ENCODE data around the gene ALAD.
"Not testable (repeated sequence)": the region's sequence is repeated elsewhere in the genome, so short reads cannot be mapped to it uniquely, and the experiment has no call there.

The ALAD gene

GRCh38 chr9:113397203-113397631 is 3.9 kb downstream of the ALAD start:
- no peak for DNase-seq

DNA sequence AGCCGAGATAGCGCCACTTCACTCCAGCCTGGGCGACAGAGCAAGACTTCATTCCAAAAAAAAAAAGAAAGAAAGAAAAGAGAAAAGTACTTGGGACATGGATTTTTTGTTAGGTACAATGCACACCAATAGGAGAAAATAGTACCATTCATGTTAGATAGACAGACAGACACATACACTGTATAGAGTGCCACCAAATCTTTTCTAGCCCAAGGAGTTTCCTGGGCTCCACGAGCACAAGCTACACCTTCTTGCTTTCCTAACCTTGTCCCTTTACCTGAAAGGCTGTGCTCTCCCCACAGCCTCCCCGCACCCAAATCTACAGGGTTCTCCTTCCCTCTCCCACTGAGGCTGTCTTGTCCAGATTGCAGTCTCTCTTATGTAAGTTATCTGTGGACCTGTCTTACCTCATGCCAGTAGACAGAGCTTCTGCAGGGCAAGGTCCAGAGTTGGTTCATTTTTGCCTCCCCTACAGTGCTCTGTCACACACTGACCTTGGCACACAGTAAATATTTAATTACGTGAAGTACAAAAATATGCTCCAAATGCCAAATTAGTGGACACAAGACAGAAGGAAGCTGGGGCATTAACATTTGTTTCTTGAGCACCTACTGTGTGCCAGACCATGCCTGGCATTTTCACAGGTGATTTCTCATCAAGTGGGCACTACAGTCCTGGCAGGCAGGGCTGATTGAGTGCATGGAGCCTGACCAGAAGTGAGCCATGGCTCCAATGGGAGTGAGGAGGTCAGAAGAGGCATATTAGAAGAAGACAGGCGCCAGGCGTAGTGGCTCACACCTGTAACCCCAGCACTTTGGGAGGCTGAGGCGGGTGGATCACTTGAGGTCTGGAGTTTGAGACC is 5.9 kb downstream of the ALAD start:
- DNase-seq: no peak

DNA sequence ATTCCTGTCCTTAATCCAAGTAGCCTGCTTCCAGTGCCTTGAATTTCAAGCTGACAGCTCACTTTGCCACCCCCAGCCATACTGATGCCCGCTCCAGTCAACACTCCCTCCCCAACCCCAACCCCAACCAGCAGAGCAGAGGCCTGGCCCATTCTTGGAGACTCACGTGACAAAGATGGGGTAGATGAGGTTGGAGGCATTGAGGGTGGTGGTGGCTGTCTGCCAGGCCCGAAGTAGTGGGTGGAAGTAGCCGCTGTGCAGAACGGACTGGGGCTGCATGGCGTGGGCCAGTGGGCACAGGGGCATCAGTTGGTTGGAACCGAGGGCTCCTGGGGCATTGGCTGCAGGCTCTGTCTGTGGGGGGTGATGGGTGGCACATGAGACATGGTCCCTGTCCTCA is 7.8 kb downstream of the ALAD start:
- DNase-seq: no peak

DNA sequence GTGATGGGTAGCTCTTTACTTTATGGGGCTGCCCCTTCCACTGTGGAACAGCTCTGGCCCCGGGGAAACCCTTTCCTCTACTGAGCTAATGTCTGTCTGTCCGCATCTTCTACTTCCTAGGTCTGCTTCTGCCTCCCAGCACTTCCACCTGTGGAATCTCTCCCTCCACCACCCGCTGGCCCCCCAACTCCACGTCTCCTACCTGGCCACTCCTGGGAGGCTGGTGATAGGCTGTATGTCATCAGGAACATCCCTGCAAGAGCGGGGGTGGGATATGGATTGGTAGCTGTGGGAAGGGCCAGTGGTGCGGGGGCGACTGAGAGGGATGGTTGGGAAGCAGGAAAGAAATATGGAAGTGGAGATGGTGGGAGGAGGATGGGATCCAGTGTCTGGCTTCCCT is 9.2 kb downstream of the ALAD start:
- DNase-seq: no peak

GRCh38 chr9:113390192-113390960 is 10.7 kb downstream of the ALAD start:
- DNase-seq: no peak

DNA sequence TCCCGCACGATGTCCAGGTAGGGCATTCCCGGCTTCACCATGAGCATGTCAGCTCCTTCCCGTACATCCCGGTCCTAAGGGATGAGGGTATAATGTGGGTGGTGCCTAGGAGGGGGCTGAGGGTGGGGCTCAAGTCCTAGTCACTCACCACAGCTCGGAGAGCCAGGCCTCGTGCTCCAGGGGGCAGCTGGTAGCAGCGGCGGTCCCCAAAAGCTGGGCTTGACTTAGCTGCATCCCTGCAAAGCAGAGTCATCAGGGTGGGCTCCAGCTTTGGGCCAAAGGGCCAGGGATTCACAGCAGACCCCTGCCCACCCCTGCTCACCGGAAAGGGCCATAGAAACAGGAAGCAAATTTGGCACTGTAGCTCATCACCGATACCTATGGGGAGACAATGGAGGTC is 11.6 kb downstream of the ALAD start:
- no peak for DNase-seq

GRCh38 chr9:113388833-113389232 is 12.3 kb downstream of the ALAD start:
- DNase-seq: no peak

- DNase-seq: no peak
Observed at GRCh38 chr9:113387560-113388230, 13.4 kb downstream of the ALAD start.

- DNase-seq: no peak
Observed at GRCh38 chr9:113386571-113387393, 14.3 kb downstream of the ALAD start.

DNA sequence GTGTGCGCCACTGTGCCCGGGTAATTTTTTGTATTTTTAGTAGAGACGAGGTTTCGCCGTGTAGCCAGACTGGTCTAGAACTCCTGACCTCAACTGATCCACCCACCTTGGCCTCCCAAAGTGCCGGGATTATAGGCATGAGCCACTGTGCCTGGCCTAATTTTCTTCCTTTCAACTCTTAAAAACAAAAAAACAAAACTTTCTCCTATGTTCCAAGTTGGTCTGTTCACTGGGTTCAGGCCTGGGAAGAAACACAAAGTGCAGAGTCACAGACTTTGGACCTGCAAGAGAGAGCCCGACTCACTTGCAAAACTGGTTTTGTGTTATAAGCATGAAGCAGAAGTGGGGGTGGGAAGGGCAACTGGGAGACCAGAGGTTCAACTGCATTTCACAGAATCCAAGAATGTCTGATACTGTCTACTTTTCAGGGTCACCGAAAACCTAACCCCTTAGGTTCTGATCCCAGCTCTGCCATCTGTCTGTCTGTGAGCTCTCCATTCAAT is 19.1 kb downstream of the ALAD start:
- no peak for DNase-seq

DNA sequence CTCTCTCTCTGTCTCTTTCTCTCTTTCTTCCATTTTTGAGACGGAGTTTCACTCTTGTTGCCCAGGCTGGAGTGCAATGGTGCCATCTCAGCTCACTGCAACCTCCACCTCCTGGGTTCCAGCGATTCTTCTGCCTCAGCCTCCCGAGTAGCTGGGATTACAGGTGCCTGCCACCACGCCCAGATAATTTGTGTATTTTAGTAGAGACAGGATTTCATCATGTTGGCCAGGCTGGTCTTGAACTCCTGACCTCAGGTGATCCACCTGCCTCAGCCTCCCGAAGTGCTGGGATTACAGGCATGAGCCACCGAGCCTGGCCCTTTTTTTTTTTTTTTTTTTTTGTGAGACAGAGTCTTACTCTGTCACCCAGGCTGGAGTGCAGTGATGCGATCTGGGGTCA is 19.6 kb downstream of the ALAD start:
- DNase-seq: not testable (repeated sequence)

DNA sequence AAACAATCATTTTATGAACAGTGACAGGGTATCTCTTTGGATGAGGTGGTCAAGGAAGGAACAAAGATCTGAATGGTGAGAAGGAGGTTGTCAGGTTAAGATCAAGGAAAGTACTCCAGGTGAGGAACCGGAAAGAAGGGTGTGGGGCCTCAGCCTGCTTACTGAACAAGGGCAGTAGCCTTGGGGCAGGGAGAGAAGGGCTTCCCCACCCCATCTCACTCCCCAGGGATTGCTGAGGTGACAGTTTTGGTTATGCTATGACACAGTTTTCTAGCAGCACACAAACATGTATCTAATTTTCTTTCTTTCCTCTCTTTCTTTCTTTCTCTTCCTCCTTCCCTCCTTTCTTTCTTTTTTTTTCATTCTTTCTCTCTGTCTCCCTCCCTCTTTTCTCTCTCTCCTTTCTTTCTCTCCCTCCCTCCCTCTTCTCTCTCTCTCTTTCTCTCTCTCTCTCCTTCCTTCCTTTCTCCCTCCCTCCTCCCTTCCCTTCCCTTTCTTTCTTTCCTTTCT is 20.2 kb downstream of the ALAD start:
- no peak for DNase-seq

DNA sequence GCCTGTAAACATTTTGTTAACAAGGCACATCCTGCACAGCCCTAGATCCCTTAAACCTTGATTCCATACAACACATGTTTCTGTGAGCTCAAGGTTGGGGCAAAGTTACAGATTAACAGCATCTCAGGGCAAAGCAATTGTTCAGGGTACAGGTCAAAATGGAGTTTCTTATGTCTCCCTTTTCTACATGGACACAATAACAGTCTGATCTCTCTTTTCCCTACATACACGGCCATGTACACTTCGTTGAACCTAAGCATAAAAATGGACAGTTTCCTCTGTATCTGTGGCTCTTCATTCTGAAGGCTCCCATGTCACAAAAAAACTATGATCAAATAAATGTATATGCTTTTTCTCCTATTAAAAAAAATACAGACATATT is 21.3 kb downstream of the ALAD start:
- not testable (repeated sequence) for DNase-seq

GRCh38 chr9:113379094-113379828 is 21.8 kb downstream of the ALAD start:
- DNase-seq: not testable (repeated sequence)

DNA sequence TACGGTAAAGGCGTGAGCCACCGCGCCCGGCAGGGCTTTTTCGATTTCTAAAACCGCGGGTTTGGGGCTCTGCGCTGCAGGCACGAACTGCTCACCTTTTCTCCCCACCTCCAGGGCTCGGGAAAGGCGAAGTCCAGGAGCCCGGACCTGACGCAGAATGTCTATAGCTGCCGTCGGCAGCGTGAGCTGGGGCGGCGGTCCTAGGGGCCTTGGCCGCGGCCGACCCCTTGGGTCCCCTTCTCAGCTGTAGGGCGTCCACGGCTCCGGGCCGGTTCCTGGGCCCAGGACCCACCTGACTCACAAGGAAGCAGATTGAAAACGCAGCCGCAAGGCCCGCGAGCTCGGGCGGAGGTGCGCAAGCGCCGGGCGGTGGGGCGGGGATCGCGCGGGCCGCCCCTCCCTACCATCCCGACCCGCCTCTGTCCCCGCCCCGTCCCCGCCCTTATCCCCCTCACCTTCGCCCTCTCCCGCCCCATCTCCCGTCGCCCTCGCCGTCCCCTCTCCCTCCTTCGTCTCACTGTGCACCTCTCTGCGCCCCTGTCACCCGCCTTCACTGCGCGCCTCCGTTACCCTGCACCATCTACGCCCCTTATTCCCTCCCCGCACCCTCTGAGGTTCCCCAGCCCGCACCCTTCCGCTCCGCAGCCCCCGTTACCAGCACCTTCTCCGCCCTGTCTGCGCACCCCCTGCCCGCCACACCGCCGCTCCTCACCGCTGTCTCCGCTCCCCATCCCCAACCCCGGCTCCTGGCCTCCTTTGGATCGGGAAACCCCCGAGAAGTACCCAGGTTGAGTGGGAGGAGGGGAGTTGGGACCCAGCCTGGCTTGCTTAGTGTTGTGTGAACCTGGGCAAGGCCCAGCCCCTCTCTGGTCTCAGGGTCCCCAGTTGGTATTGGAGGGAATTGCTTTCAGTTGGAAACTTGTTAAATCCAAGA is 24.2 kb downstream of the ALAD start, which contains the start of gene HDHD3:
Gene HDHD3, minus strand, starts transcription at position 353 of the 934 bp plus-strand sequence. CDS start 2,632 bp downstream, outside the sequence.
- DNase-seq: no peak

- no peak for DNase-seq
Observed at GRCh38 chr9:113375057-113376023, 25.7 kb downstream of the ALAD start.

DNA sequence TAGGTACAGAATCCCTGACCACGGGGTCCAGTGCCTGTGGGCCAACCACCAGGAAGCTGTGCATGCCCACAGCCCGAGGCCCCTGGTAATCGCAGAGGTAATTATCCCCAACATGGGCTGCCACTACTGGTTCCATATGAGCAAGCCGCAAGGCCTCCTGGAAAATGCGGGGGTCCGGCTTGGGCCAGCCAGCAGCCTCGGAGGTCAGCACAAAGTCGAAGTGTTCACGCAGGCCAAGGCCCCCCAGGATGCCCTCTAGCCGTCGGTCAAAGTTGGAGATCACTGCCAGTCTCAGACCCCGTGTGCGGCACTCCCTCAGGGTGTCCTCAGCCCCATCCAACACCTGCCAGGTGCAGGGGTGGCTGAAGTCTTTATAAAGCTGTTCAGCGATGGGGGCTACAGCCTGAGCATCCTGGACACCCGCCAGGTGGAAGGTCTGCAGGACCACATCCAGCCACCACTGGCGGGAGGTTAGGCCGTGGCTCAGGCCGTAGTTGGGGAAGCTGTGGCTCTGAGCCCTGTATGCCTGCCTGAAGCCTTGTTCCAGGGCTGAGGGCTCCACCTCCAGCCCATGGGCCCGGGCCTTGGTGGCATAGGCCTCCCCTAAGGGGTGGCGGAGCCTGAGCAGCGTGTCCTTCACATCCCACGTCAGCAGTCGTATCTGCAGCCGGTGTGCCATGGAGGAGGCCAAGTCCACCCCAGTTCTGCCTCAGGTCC is 27.2 kb downstream of the ALAD start:
- DNase-seq: no peak

DNA sequence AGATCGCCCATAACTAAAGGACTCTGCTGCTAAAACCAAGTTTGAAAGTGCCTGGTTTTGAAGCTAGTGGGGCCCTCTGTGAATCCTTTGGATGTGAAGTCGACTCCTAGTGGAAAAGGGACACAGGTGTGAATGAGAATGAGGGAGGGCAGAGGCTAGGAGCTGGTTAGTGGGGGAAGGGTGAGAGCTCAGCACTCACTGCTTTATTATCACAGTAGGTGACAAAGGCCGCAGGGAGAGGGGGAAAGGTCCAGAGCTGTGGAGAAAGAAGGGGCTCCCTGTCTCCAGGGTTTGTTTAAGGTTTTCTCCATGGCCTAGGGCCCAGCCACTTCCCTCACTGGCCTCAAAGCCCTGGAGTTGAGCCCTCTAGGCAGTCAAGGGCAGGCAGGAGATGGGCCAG is 27.8 kb downstream of the ALAD start:
- no peak for DNase-seq
